ENCODE results near the gene RBP5. TPM values are rescaled to one million over a fixed set of nuclear protein-coding genes. Genes with fewer than 3 reads are reported as not detected.

The RBP5 gene
- not detected in 2 replicates for total RNA-seq

DNA sequence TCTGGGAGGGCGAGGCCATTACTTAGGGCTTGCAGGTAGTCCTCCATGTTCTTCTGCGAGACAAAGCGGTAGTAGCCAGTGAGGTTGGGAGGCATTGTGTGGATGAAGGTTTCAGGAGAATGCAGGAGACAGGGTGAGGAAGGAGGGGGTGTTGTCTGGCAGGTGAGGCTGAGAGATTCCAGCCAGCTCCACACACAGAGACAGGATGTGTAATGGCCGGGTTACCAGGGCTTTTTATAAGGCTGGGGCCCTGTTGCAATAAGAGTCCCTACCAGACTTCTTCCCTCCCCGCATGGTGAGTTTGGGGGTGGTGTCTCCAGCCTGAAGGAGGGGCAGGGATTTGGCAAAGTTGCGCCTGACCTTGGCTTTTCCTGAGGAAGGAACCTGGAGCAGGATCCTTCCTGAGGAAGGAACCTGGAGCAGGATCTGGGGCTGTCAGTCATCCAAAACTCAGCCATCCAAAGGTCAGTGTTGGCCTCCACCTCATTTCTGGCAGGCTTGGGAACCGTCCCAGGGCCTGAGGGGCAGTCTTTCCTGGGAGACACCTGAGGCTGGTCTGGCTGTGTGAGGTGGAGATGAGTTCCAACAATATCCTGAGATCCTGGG is at the start of gene RBP5:
Gene RBP5 (minus strand): TSS at position 209 of the 606 bp plus-strand sequence. CDS start 114 bp downstream, at position 95.
- no peak for DNase-seq (ENCODE audit: low read depth, low spot score)

GRCh38 chr12:7178481-7178880 is 49.8 kb upstream of the RBP5 start:
- no peak for DNase-seq (ENCODE audit: low read depth, low spot score)

- DNase-seq (ENCODE audit: low read depth, low spot score) = no peak
Observed at GRCh38 chr12:7176595-7176994, 47.9 kb upstream of the RBP5 start.

- no peak for DNase-seq (ENCODE audit: low read depth, low spot score)
Observed at GRCh38 chr12:7175493-7175892, 46.8 kb upstream of the RBP5 start.

DNA sequence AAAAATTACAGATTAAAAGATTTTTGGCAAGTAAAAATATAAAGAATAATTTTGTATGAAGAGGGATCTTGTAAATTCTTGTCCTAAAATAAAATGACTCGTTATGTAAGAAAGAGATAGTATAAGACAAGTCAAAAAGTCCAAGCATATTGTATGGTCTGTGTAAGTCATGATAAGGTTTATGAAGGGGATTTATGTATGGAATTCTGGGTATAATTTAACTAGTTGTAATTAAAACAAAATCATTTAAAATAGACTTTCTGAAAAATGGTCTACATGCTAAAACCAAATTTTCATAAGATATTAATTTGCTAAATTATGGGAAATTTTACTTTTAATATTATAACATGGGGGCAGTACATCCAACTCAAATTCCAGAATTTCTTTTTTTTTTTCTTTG is 43.2 kb upstream of the RBP5 start:
- no peak for DNase-seq (ENCODE audit: low read depth, low spot score)

DNA sequence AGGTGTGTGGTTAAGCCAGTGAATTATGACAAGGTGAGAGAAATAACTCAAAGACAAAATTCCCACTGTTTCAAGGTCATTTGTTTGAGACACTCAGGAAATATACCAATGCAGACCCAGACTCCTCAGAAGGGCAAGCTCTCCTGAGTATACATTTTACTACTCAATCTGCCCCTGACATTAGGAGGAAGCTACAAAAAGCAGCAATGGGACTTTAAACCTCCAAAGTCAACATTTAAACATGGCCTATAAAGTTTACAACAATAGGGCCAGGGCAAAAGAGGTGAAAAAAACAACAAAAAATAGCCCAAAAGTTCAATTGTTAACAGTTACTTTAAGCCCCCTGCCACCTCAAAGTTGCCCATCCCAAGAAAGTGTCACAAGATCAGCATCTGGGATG is 41.3 kb upstream of the RBP5 start:
- DNase-seq (ENCODE audit: low read depth, low spot score) = no peak

DNA sequence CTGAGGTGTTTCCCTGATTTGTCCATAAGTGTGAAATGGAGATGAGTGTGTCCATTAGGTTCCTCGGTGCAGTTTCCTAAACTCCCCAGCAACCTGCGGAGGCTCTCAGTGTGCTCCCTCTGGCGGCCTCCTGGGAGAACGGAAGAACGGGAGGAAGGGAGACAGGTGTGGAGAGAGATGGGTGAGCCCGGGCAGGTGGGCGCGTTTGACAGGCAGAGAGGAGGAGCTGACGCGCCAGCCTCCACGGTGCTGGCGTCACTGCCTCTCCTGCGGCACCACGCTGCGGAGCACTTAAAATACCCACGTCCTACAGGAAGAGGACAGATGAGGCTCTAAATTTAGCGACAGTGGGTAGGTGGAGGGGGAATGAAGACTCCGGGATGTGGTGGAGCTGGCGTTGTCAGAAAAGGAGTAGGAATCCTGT is 34.0 kb upstream of the RBP5 start:
- DNase-seq (ENCODE audit: low read depth, low spot score) = no peak

- DNase-seq (ENCODE audit: low read depth, low spot score) = no peak
Observed at GRCh38 chr12:7161811-7162210, 33.1 kb upstream of the RBP5 start.

DNA sequence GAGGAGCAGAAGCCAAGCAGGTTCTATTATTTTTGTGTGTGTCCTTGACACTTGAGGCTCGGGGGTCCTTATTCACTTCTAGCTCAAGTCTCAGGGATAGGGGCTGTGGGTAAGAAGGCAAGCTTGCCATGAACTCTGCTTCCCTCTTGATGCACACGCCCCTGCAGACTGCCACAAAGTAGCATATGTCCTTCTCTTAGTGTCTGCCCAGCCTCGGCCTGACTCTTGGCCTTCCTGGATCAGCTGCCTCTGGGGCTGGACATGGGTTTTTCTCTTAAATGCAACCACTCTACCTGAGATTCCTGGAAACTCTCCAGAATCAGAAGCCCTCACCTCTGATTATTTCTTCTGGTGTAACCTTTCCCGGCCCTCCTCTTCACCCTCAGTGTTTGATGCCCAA is 32.6 kb upstream of the RBP5 start:
- DNase-seq (ENCODE audit: low read depth, low spot score) = no peak

DNA sequence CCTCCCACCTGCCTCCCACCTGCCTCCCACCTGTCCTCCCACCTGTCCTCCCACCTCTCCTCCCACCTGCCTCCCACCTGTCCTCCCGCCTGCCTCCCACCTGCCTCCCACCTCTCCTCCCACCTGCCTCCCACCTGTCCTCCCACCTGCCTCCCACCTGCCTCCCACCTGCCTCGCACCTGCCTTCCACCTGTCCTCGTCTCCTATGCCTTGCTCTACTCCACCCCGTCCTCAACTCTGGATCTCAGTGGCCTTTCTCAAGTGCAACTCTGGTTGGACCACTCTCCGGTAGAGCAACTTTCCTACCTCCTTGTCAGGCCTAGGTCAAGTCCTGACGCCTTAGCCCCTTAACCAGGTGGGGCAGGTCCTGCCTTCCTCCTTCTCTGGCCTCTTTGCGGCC is 31.5 kb upstream of the RBP5 start:
- no peak for DNase-seq (ENCODE audit: low read depth, low spot score)

GRCh38 chr12:7158781-7159609 is 30.3 kb upstream of the RBP5 start:
- no peak for DNase-seq (ENCODE audit: low read depth, low spot score)

DNA sequence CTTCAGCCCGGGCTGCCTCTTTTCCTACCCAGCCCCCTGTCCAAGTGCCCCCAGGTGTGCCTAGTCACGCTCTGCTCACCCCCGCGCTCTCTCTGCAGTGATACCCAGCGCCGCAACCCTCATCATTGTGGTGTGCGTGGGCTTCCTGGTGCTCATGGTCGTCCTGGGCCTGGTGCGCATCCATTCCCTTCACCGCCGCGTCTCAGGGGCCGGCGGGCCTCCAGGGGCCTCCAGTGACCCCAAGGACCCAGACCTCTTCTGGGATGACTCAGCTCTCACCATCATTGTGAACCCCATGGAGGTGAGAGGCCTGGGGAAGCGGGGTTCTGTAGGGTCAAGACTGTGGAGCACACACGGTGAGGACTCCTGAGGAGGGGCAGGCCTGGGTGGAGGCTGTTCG is 28.7 kb upstream of the RBP5 start:
- DNase-seq (ENCODE audit: low read depth, low spot score) = no peak

DNA sequence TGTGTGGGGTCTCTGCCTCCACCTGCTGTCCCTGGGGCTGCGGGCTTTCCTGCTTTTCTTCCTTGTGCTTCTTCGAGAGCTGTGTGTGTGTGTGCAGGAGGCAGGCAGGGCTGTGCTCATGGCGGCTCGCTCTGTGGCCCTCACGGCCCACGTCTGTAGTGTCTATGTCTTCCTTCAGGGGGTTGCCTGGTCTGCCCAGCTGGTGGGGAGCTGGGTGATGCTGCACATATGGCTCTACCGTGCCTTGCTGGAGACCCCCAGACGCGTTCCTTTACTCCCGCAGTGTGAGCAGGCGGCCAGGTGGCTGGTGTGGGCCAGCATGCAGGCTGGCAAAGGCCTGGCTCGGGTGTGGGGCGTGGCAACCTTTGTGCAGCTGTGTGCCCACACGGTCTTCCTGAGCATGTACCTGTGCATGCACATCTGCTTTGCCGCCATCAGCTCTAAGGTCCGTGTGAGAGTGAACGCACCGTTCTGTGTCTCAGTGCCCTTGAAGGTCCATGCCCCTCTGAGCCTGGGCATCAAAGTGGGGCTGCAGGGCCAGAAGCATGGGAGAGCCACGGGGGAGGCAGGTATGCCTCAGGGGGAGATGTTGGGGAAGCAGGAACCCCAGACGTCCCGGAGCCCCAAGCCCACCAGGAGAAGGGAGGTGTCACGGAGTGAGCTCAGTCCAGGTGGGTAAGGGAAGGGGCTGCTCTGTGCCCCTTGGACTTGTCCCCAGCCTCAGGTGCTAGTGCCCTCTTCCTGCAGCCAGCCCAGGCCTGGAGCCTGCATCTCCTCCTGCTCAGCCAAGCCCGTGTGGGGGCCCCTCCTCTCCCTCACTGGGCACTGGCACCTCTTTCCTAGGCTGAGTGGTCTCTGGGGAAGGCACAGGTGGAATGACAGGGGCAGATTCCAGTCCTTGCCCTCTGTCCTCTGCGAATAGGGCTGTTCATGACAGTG is 27.8 kb upstream of the RBP5 start:
- DNase-seq (ENCODE audit: low read depth, low spot score) = no peak

DNA sequence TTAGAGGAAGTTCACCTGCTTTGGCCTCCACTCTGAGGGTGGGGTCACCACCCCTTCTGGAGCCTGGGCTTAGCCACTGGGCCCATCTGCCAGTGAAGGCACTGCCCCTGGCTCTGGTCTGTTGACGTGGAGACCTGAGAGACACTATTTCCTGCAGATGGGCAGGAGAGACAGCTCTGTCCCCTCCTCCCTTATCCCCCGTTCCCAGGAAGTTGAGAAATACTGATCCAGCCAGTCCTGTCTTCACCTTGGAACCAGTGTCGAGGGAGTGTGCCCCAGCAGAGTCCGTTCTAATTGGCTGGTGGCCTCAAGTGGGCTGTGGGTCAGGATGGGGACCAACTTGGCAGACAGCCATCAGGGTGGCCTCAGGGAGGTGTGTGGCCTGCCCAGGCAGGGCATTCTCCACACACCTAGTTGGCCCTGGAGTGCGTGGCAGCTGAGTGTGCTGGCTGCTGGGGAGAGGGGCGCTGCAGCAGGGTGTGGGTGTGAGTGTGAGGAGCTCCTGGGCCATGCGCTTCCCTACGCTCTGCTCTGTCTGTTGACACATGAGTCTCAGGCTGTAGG is 26.9 kb upstream of the RBP5 start:
- no peak for DNase-seq (ENCODE audit: low read depth, low spot score)

DNA sequence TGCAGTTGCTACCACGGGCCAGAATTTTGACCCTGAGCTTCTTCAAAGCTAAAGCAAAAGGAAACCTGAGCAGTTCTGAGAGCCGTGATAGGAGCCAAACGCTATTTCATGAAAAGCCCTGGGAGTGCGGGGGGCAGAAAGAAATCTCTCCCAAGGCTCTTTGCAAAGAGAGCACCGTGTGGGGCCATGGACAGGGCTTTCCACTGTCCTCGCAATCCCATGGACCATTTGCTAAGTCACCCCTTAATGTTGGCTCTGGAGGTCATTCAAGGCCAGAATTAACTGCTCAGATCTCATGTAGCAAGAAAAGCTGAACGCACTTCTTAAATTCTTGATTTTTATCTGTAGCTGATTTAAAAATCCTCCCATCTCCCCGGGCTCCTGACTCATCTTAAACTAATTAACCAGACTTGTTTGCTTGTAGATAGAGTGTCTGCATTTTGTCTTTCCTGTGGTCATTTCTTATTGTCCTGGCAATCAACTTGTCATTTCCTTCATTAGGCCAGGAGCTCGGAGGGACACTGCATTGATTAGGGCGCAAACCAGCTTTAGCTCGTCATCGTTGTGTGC is 26.3 kb upstream of the RBP5 start:
- no peak for DNase-seq (ENCODE audit: low read depth, low spot score)

DNA sequence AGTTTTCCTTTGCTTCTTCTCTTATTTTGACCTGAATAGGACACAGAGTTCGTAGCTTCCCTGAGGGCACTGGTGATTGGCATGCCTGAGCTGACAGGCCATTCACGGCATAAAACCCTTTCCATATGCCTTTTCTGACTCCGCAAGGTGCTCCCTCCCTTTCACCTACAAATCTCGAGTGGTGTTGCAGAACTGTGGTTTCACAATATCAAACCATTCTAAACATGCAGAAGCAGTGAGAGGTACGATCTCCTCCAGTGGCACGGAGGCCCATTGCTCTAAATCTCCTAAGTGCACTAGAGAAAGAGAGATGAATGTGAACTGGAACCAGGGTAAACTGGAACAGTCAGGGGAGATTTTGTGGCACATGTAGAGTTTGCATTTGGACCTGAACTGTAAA is 25.4 kb upstream of the RBP5 start:
- DNase-seq (ENCODE audit: low read depth, low spot score) = no peak

- no peak for DNase-seq (ENCODE audit: low read depth, low spot score)
Observed at GRCh38 chr12:7152818-7153217, 24.1 kb upstream of the RBP5 start.

DNA sequence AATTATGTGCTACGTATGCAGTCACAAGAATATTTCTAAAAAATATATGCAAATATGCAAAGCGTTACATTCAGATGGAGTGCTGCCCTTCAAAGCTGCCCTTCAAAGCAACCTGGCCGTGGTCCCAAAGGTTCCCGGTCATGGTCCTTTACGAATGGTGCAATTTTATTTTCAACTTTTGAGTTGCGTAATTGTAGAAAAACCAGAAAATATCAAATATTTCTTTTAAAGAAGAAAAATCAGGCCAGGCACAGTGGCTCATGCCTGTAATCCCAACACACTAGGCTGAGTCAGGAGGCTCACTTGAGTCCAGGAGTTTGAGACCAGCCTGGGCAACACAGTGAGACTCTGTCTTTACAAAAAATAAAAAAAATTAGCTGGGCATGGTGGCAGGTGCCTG is 22.8 kb upstream of the RBP5 start:
- no peak for DNase-seq (ENCODE audit: low read depth, low spot score)

- DNase-seq (ENCODE audit: low read depth, low spot score) = no peak
Observed at GRCh38 chr12:7150841-7151240, 22.2 kb upstream of the RBP5 start.

GRCh38 chr12:7150356-7150755 is 21.7 kb upstream of the RBP5 start:
- no peak for DNase-seq (ENCODE audit: low read depth, low spot score)

DNA sequence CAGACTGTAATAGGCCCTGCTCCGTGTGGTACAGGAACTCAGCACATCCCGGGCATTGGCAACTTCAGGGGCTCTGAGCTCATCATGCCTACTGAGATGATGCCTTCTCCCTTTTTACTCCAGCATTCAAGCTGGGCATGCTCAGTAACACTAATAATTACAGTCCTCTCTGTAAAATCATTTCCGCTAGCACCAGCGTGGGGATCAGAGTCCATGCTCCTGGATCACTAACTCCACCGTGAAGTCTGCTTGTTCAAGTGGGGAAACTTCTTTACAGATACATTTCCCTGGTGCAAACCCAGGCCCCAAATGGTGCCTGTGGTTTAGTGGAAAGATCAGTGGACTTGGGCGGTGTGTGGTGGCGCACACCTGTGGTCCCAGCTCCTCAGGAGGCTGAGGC is 18.2 kb upstream of the RBP5 start:
- no peak for DNase-seq (ENCODE audit: low read depth, low spot score)
